Spleen (tissue), 11 donors: ENCODE measurements around the gene PTPN22. TPM values are rescaled to one million over a fixed set of nuclear protein-coding genes. Genes with fewer than 3 reads are reported as not detected.

Source experiments
- DNase-seq: peaks from one replicate; pipeline ENCODE4 v3.0.0-alpha.2; 2020
- H3K27ac ChIP-seq, 8 donors: fragments of 200-600 bp; sonication (generic) in 7 of 8; 1 replicate in 4 of 8; 2 replicates in 4 of 8; pipeline versions ENCODE4 v1.5.0 to v1.8.0; 2016 to 2021; ENCODE audit warnings: inconsistent platforms in 4 of 8, mild to moderate bottlenecking in 4 of 8, moderate library complexity in 1 of 8
- H3K27me3 ChIP-seq, 7 donors: fragments of 200-600 bp; sonication (generic) in 6 of 7; replicated peaks in 1 of 7; 1 replicate in 4 of 7; 2 replicates in 3 of 7; pipeline versions ENCODE4 v1.5.0 to v1.8.0; 2016 to 2021; ENCODE audit warnings: inconsistent platforms in 3 of 7, mild to moderate bottlenecking in 1 of 7
- H3K36me3 ChIP-seq, 6 donors: fragments of 200-600 bp; sonication (generic) in 5 of 6; 1 replicate in 4 of 6; 2 replicates in 2 of 6; pipeline versions ENCODE4 v1.5.0 to v1.8.0; 2016 to 2021; ENCODE audit warnings: inconsistent platforms in 2 of 6
- H3K4me1 ChIP-seq, 6 donors: fragments of 200-600 bp; sonication (generic) in 5 of 6; 1 replicate in 3 of 6; 2 replicates in 3 of 6; pipeline versions ENCODE4 v1.5.0 to v1.8.0; 2016 to 2021; ENCODE audit warnings: inconsistent platforms in 3 of 6
- H3K4me3 ChIP-seq, 8 donors: fragments of 200-600 bp; sonication (generic) in 7 of 8; 1 replicate in 4 of 8; 2 replicates in 4 of 8; pipeline versions ENCODE4 v1.5.0 to v1.8.0; 2016 to 2021; ENCODE audit warnings: inconsistent platforms in 4 of 8, mild to moderate bottlenecking in 4 of 8, moderate library complexity in 2 of 8
- H3K9me3 ChIP-seq, 8 donors: fragments of 200-600 bp; sonication (generic) in 7 of 8; 1 replicate in 4 of 8; 2 replicates in 4 of 8; pipeline versions ENCODE4 v1.5.0 to v1.8.0; 2016 to 2021; ENCODE audit warnings: inconsistent platforms in 4 of 8
- POLR2A ChIP-seq, 3 donors: fragments of 450-650 bp; IDR thresholded peaks; one replicate each; pipeline ENCODE4 v1.5.1; 2017; ENCODE audit warnings: antibody characterized with exemption in 3 of 3, mild to moderate bottlenecking in 1 of 3
- POLR2AphosphoS5 ChIP-seq, 3 donors: sonication (generic); formaldehyde crosslinking; IDR thresholded peaks; one replicate each; pipeline ENCODE4 v1.5.1; 2017; ENCODE audit warnings: antibody characterized with exemption in 3 of 3
- WGBS, 5 donors: extraction: QIAGEN DNeasy Blood & Tissue Kit in 3 of 5; methylation state at CpG; one replicate each; pipeline versions ENCODE4 v1.1.5 to v1.1.7; 2013 to 2018; 5-methylcytosine and 5-hydroxymethylcytosine counted together
- intact Hi-C: fragments of 100-400 bp; cut with DNase I; formaldehyde crosslinking; loops from one replicate; pipeline ENCODE4 v1.15.0; 2023; ENCODE audit warnings: low total_unique reads
- polyA plus RNA-seq, 3 donors: library from polyadenylated mRNA; stranded (reverse); fragments of 200-250 nt; gene quantifications; one replicate each; pipeline ENCODE4 v1.2.1, GENCODE V29; 2013
- total RNA-seq, 7 donors: library from RNA; depleted of rRNA in 3 of 7; stranded (reverse); fragments of >200 nt in 3 of 7; fragmentation: NEBNext Ultra II Directional in 4 of 7; extraction: Animal tissue kit (Norgen Biotek cat#: 25700) in 4 of 7; gene quantifications; one replicate each; pipeline versions ENCODE4 v1.1.0 to v1.2.1, GENCODE V29; 2016 to 2021
- TF ChIP-seq, protein P1 (sequence below), 11 experiments: fragments of 200-600 bp in 7 of 11; fragments of 450-650 bp in 4 of 11; sonication (generic) in 4 of 11; IDR thresholded peaks in 8 of 11; conservative IDR thresholded peaks in 3 of 11; 1 replicate in 7 of 11; 2 replicates in 4 of 11; pipeline versions ENCODE4 v1.4.0 to v1.8.0; 2016 to 2021; ENCODE audit warnings: antibody characterized with exemption in 11 of 11, inconsistent platforms in 4 of 11, mild to moderate bottlenecking in 1 of 11
- donor health status: healthy with polysubstance abuse.
- donor health status: DM: no; HTN: no; CAD: no; lungs with moderate emphysema.
- donor health status: DM: no; HTN: no; CAD: no.
- donor health status: Bipolar disorder and iron deficiency.
- donor health status: healthy.
- donor health status: DM: no; HTN: no; CAD: no.
- donor health status: DM: yes; HTN: yes; CAD: no.

The PTPN22 gene
- total and polyA plus RNA-seq, 10 donors, result 10.4 to 42.9 (median 25.4) TPM

DNA sequence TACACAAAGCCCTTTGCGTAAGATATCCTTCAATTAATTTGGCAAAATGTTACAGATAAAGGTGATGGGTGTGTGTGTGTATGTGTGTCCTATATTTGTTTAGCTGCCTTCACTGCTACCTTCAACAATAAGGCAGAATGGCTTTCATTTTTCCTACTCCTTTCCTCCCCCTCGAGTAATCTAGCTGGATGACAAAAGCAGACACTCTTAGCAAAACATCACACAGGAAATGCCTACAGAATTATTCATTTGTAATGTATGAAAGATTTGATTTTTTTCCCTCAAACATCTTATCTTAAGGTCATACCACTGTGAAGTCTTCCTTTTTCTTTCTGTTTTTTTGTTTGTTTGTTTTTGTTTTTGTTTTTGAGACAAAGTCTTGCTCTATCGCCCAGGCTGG, 10.6 kb downstream of the PTPN22 start:
- Histone ChIP-seq H3K4me1 (peaks cover 32 to 89% (median 58%) of the 10 kb centered on the region in 6 donors), H3K36me3 (peaks cover 0 to 26% (median 1%) of the 10 kb centered on the region in 6 donors), H3K27ac (peak overlapping the region; percentile 20 to 80 (median 75)), H3K4me3 (no peak overlapping the region), H3K27me3 (no peaks in the 10 kb centered on the region), H3K9me3 (no peaks in the 10 kb centered on the region)
- intact Hi-C loops, result no loop called here
- TF ChIP-seq POLR2AphosphoS5 (IDR thresholded peaks at IDR 0.05) (no peak), POLR2A (IDR thresholded peaks at IDR 0.05) (no peak)
- TF ChIP-seq, protein P1, sequence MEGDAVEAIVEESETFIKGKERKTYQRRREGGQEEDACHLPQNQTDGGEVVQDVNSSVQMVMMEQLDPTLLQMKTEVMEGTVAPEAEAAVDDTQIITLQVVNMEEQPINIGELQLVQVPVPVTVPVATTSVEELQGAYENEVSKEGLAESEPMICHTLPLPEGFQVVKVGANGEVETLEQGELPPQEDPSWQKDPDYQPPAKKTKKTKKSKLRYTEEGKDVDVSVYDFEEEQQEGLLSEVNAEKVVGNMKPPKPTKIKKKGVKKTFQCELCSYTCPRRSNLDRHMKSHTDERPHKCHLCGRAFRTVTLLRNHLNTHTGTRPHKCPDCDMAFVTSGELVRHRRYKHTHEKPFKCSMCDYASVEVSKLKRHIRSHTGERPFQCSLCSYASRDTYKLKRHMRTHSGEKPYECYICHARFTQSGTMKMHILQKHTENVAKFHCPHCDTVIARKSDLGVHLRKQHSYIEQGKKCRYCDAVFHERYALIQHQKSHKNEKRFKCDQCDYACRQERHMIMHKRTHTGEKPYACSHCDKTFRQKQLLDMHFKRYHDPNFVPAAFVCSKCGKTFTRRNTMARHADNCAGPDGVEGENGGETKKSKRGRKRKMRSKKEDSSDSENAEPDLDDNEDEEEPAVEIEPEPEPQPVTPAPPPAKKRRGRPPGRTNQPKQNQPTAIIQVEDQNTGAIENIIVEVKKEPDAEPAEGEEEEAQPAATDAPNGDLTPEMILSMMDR (IDR thresholded peaks at IDR 0.05 in 8 of 11, conservative IDR thresholded peaks at IDR 0.05 in 3 of 11), result no peak
- 56 to 65% (median 61%) methylated on average over 3 of the region's 3 CpGs for WGBS, 5 donors
- no peak for DNase-seq

DNA sequence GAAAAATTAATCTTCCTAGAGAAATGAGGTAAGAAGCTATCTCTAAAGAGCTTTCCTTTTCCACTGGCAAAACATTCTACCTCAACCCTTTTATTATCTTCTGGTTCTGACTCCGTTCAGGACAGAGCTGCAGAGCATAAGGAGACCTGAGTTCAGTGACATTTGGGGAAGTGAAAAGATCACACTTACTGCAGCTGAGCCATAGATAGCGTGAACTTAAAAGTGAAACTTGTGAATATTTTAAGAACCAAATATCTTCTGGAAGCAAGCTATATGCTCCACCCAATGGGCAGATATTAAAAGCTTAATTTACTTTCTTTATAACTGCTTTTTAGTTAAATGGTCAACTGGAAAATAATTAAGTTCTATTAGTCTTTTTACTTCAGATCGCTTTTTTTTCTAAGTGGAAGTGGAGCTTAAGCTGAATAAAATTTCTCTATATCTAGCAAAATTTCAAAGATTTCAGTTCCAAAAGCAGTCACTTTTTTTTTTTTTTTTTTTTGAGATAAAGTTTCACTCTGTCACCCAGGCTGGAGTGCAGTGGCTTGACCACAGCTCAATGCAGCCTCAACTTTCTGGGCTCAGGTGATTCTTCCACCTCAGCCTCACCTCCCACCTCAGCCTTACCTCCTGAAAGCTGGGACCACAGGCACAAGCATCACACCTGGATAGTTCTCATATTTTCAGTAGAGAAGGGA, 11.9 kb downstream of the PTPN22 start:
- Histone ChIP-seq H3K4me1 (peaks cover 32 to 82% (median 58%) of the 10 kb centered on the region in 6 donors), H3K27ac (peak overlapping the region; percentile 57 to 80 (median 75)), H3K9me3 (no peaks in the 10 kb centered on the region), H3K4me3 (peak overlapping the region in 1 of 8 donors; percentile 41), H3K36me3 (peaks cover 0 to 39% (median 4%) of the 10 kb centered on the region in 6 donors), H3K27me3 (no peaks in the 10 kb centered on the region)
- WGBS, 5 donors, result 17 to 40% (median 26%) methylated on average over 3 of the region's 3 CpGs
- intact Hi-C loops, result no loop called here
- DNase-seq, result no peak
- peak in 1 of 3 donors; percentile 35 for TF ChIP-seq POLR2AphosphoS5 (IDR thresholded peaks at IDR 0.05)
- TF ChIP-seq, protein P1 (IDR thresholded peaks at IDR 0.05 in 8 of 11, conservative IDR thresholded peaks at IDR 0.05 in 3 of 11), result no peak

DNA sequence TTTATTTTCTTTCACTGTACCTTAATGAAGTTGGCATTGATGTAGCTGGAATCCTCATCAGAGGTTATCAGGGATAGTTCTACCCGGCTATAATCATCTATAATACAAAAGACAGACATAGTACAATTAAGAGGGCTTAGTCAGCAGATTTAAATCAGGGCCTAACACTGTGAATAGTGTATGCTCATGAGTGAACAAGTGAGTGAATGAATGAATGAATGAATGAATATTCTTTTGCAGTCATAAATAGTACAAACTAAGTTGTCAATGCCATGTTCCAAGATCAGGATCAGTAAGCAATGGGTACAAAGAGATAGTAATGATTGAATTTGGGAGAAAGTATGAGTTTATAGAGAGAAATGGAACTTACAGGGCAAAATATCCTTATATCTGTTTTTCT, 12.5 kb downstream of the PTPN22 start:
- 70 to 93% (median 85%) methylated on average over 1 of the region's 1 CpG for WGBS, 5 donors
- peak overlapping the region in 1 of 8 donors; percentile 41 for H3K4me3 ChIP-seq
- H3K4me1 ChIP-seq, result peaks cover 32 to 79% (median 58%) of the 10 kb centered on the region in 6 donors
- H3K9me3 ChIP-seq, result no peaks in the 10 kb centered on the region
- no peak for DNase-seq
- H3K36me3 ChIP-seq, result peaks cover 0 to 42% (median 7%) of the 10 kb centered on the region in 6 donors
- H3K27me3 ChIP-seq, result no peaks in the 10 kb centered on the region
- H3K27ac ChIP-seq, result peak overlapping the region in 7 of 8 donors; percentile 68 to 80 (median 75)
- intact Hi-C loops, result no loop called here
- TF ChIP-seq POLR2AphosphoS5 (IDR thresholded peaks at IDR 0.05) (no peak), POLR2A (IDR thresholded peaks at IDR 0.05) (no peak)
- TF ChIP-seq, protein P1 (IDR thresholded peaks at IDR 0.05 in 8 of 11, conservative IDR thresholded peaks at IDR 0.05 in 3 of 11), result no peak

DNA sequence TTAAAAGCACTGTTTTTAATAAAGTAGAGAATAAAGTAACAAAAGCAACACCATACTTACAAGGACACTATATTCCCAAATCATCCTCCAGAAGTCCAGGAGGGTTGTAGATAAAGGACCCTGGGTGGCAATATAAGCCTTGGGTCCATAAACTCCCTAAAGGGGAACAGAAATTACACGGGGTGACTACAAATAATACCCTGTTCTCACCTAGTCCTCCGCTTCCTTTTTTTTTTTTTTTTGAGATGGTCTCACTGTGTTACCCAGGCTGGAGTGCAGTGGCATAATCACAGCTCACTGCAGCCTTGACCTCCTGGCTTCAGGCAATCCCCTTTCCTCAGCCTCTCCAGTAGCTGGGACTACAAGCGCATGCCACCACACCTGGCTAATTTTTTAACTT, 13.1 kb downstream of the PTPN22 start:
- peaks cover 32 to 73% (median 58%) of the 10 kb centered on the region in 6 donors for H3K4me1 ChIP-seq
- WGBS, 5 donors, result 51 to 67% (median 59%) methylated on average over 3 of the region's 3 CpGs
- peak overlapping the region in 1 of 8 donors; percentile 41 for H3K4me3 ChIP-seq
- no peak for TF ChIP-seq POLR2A (IDR thresholded peaks at IDR 0.05)
- TF ChIP-seq, protein P1 (IDR thresholded peaks at IDR 0.05 in 8 of 11, conservative IDR thresholded peaks at IDR 0.05 in 3 of 11), result no peak
- no peak for TF ChIP-seq POLR2AphosphoS5 (IDR thresholded peaks at IDR 0.05)
- peak overlapping the region in 7 of 8 donors; percentile 49 to 80 (median 75) for H3K27ac ChIP-seq
- H3K36me3 ChIP-seq, result peaks cover 0 to 44% (median 7%) of the 10 kb centered on the region in 6 donors
- intact Hi-C loops, result no loop called here
- H3K9me3 ChIP-seq, result no peaks in the 10 kb centered on the region
- no peaks in the 10 kb centered on the region for H3K27me3 ChIP-seq
- no peak for DNase-seq
